HPDE6-E6E7 (cell line): ENCODE results near the gene LAMB1.

Experiments used
- DNase-seq: peaks from one replicate; pipeline ENCODE4 v3.0.0; 2011; ENCODE audit warnings: missing footprints; ENCODE audit errors: extremely low spot score

Gene LAMB1

DNA sequence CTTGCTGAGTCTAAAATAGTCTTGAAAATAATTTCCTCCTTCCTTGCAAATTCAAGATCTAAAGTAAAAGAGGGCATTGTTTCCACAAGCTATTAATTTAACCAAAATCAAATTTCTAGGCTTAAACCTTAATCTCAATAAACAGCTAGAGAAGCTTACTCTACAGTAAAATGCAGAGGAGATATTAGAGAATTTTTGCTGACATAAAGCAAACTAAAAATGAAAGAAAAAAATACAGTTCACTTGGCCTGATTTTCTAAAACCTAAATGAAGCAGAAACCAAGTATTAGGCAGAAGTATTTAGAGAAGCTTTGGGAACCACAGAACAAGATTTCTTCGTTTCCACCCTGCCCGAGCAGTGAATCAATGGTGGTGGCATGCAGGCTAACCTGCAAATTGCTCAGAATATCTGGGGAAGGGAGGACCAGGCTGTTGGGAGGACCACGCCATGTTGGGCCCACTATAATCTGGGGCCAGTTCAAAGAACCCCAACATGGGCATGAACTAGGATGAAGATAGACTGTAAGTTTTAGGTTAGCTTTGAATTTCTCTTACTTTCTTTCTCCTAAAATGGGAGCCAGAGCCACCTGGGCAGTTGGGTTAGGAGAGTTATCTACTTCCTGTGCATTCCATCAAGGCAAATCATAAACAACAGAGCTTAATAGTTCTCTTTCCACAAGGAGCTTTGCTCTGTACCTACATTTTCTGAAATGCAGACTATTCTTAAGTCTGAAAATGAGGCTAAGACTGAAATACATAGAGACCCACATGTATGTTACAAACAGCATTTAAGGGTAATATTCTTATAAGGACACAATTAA is 4.1 kb downstream of the LAMB1 start:
- no peak for DNase-seq

DNA sequence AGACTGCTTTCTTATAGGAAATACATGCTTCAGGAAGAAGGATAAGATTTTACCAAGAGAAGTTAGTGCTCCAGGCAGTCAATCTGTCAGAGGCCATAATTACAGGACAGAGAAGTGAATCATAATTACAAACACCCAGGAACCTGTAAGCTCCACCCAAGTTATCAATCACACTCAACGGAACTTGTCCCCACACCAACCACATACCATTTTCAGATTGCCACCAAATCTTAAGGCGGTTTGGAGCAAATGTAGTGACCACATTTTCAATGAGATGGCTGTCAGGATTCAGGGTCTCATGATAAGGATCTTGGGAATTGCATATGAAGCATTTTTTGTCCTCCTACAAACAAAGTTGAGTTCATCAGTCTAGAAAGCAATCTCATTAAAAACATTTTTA is 4.8 kb downstream of the LAMB1 start:
- no peak for DNase-seq

DNA sequence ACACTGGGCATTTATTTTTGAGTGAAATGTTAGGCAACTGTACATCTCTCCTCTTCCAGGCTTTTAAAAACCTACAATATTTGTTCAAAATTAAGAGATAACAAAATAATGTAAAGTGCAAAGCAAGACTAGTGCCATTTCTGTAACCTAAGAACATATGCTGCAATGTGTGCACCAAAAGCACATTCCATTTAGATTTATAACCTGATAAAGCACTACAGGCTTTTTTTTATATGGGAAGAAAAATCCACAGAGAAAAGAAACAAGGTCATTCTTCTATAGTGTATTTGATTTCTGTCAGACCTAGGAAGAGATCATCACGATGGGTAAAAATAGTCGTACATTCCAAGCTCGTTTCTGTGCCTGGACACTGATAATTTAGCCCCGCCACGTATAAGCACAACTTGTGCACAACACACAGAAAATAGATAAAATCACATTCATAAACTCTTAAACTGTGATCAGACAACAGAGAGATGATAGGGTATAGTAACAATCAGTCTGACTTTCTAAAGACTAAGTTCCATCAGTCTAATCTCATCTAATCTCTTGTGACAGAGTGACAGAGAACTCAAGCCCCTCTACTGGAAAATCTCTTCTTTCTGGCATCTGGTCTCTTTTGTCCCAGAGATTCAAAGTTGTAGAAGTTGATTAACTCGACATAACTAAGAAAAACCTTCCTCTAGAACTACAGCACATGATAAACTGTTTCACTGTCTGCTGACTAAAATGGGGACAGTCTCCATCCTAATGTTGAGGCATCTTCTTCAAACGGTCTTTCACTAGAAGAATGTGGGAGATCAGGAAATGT is 6.7 kb downstream of the LAMB1 start:
- DNase-seq, result no peak

DNA sequence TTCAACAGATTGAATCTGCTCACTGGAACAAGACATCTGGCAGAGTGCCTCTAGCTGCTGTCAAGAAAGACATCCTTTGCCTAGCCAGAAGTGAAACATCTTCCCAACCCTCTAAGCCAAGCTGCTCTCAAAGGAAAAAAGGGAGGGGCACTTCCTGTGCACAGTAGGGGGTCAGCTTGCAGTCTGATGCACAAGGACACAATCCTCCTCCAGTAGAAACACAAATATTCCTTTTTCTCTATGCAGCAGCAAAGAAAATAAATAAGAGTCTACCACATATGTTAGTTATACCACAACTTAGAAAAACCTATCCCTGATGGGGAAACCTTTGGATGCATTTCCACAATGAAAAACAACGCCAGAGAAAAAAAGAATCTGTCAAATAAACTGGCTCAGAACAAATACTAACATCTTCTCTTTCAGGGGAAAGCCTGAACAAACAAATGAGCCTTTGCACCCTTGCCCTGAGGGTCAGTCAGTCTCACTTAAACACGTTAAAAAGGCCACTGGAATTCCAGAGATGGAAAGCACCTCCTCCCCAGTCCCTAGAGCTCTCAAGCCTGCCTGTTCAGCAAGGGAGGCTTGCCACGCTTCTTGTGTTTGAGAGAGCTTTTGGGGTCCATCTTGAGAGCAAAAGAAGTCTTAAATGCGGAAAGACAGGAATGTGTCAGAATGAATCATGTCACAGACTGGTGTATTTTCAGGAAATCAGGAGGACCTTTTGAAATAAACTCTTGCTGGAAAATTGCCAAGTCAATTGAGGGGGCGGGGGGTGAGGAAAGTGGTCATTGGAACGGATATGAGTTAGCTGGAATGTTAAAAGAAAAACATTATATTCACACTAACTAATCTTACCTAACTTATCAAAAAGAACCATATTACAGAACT is 7.5 kb downstream of the LAMB1 start:
- DNase-seq, result no peak

DNA sequence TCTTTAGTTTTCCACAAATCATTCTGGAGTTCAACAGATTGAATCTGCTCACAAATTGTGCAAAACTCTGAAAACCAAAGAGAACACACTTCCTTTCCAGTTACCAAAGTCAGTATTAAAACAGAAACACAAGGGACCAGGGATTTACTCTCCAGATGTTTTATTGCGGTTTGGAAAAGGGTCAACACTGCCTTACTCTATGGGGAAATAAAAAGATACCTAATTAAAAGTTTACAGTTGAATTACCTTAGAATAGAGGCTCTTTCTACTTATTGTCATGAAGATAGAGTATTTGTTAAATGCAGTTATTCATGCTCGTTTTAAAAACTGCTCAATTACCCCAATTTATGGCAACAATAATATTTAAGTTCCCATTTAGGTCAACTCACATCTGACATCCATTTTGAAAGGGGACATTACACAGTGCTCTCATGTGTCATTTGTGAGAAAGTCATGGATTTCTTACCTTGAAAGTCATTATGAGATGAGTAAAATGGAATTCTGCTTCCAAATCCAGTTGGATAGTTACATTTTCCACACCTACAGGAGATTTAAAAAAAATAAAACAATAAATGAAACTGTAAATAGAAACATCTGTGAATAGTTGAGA is 8.4 kb downstream of the LAMB1 start:
- DNase-seq, result no peak

DNA sequence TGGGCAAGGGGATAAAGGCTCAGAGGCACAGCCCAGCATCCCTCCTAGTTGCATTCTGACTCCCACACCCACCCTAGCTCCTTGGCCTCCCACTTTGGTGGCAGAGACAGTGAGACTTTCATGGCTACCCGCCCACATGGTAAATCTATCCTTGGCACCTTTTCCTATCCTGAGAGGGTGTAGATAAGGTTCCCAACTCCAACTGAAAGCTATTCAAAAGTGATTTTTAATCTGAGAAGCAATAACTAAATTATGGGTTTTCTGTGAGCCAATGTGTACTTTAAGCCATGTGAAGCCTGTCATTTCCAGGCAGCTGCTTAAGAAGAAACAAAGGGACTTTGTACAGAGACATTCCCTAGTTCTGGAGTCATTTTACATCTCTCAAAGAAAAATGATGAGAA is 9.1 kb downstream of the LAMB1 start:
- no peak for DNase-seq

DNA sequence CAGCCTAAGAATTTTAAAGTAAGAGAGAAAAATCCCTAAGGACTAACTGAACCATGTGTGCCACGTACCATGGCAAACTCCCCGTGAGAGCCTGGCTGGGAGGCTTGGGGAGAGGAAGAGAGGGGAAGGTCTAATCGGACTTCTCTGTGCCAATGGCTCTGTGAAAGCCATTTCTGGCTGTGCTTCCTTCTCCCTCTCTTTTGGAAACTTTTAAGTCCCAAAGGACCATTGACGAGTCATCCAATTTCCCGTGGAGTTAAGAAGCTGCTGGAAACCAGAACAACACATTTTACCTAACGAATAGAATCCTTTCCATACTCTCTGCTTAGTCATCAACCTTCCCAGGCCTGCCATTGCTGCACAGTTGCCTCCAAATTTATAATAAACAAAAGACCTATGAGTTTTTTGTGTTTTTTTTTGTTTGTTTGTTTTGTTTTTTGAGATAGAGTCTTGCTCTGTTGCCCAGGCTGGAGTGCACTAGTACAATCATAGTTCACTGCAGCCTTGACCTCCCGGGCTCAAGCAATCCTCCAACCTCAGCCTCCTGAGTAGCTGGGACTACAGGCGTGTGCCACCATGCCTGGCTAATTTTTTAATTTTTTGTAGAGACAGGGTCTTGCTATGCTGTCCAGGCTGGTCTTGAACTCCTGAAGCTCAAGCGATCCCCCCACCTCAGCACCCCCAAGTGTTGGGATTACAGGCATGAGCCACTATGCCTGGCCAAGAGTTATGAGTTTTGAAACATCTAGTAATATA is 13.2 kb downstream of the LAMB1 start:
- no peak for DNase-seq

DNA sequence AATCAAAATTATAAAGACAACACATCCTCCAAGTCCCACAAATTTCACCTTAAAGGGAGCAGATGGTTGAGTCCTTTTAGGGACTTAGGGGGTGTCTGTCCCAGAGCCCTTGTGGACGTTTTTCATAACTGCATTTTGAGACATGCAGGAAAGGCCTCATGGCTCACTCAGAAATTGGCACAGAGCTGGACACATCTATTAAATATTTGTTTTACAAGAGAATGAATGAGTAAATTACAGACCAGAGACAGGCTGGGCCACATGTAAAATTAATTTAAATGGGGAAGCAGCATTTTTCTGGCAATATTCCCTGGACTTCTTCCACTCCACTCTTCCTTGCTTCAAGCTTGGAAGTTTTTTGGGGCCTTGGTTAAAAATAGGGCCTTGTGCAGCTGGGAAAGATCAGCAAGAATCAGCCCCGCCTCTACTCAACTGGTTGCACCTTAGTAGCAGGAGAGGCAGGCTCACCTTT is 20.0 kb downstream of the LAMB1 start:
- DNase-seq, result no peak

DNA sequence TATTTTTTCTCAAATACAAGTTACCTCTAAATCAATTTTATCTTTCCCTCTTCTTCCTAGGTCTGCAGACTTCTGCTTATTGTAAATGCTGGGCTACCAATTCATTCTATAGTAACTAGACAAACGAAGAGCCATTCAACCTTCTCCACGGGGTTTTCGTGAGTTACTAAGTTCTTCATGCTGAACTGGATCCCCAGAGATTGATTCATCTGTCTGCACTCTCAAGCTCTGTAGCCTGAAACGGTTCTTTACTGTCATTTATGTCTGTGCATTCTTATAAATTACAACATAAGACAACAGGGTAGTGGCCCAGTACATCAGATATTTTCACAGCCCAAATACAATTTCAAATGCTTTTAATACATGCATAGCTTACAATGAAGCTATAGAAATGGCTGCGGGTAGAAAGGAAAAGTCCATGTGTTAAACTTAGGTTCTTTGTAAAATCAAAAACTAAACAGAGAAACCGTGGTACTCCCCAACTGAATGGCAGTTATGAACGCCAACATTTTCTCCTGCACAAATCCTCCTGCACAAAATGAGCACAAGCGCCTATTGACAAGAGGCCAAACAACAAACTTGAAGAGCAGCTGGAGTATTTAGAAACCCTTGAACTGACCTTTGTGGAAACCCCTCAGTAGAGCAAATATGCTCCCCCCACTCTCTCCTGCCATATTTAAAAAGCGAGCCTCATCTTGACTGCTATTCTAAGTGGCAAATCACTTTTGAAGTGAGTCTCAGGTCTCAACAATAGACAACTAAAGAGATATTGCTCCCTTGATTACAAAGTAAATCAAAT is 20.7 kb downstream of the LAMB1 start:
- DNase-seq, result no peak

DNA sequence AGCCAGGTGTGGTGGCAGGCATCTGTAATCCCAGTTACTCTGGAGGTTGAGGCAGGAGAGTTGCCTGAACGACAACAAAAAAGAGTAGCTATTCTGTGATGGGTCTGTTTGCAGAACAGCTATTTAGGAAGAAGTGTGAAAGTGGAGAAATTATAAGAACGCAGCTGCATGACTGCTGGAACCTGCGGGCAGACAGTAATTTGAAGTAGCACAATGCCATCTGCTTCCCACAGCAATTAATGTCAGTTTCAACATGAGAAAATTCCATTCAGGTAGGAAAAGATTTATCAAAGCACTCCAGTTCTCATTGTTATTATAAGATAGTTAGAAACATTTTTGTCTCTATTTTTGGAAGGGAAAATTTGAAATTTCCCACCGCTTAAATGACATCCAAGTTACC is 21.5 kb downstream of the LAMB1 start:
- no peak for DNase-seq

DNA sequence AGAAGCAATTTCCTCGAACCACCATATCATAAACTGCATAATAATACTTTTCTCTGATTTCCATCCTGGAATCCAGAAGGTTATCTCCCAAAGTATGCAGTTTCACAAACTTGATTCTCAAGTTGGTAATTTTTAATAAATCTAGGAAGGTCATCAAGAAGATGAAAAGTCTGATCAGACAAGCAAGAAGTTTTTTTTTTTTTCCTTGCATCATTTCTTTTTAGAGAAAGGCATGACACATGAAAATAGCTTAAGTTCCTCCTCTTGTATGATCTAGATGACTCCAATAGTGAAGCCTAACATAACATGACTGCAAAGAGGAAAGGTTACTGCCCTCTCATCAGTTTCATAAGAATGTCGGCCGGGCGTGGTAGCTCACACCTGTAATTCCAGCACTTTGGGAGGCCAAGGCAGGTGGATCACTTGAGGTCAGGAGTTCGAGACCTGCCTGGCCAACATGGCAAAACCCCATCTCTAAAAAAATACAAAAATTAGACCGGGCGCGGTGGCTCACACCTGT is 22.2 kb downstream of the LAMB1 start:
- no peak for DNase-seq

DNA sequence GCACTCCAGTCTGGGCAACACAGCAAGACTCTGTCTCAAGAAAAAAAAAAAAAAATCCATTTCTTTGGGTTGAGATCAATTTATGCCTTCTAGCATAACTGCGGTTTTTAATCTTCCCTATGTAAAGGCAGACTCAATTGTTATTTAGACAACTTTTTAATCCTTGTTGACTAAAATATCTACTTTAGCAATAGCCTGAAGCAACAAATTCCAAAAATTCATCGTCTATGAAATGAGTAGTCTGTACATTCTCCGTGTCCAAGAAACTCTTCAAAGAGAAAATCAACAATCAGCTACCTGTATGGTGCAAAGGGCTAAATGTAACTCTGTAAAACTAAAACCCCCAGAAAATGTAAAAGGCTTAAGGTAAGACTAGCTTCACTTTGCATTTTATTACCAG is 22.8 kb downstream of the LAMB1 start:
- no peak for DNase-seq

DNA sequence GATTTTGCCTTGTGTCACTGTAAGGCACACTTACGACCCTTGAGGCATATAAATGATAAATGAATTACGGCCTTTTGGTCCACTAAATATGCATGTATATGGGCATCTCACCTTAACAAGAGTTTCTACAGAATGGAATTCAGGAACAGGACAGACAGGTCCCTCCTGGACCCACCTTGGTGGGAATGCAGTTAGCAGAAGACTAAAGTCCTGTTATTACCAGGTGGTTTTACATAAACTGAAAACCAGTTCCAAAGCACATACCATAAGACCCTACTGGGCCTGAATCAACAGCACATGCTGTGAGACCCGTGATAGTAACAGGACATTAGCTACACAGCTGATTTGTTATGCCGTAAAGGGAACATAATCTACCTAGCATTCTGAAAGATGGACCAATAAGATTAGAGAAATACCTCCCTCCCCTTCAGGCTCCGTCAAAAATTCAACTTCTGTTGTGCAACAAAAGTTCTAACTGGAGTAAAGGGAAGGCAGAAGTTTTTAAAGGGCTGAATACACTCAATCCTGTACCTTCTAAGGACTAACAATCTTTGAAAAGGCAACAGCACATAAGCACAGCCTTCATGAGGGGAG is 24.0 kb downstream of the LAMB1 start:
- DNase-seq, result no peak

DNA sequence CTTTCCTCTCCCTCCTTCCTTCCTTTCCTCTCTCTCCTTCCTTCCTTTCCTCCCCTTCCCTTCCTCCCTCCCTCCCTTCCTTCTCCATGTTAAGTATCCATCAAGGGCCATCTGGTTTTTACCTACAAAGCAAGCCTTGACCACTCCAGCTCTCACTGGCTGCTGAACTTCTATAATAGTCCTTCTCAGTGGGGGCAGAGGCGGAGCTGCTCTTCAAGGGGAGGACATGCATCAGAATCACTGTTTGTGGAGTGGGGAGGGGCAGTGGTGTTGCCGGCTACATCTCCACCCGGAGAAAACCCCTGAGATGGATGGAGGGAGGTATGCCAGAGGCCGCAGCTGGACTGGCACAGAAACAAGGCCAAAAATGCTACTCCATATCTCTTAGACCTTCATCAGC is 25.9 kb downstream of the LAMB1 start:
- DNase-seq, result no peak

DNA sequence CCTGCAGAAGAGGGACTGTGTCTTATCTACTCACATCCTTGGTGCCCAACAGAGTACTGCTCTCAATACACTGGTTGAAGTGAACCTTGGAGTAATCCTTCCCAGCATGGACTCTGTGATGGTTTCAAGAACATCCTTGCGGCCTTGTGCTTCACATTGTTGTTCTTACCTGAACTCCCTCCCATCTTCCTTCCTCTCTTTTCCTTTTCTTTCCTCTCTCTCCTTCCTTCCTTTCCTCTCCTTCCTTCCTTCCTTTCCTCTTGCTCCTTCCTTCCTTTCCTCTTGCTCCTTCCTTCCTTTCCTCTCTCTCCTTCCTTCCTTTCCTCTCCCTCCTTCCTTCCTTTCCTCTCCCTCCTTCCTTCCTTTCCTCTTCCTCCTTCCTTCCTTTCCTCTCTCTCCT is 26.3 kb downstream of the LAMB1 start:
- no peak for DNase-seq

DNA sequence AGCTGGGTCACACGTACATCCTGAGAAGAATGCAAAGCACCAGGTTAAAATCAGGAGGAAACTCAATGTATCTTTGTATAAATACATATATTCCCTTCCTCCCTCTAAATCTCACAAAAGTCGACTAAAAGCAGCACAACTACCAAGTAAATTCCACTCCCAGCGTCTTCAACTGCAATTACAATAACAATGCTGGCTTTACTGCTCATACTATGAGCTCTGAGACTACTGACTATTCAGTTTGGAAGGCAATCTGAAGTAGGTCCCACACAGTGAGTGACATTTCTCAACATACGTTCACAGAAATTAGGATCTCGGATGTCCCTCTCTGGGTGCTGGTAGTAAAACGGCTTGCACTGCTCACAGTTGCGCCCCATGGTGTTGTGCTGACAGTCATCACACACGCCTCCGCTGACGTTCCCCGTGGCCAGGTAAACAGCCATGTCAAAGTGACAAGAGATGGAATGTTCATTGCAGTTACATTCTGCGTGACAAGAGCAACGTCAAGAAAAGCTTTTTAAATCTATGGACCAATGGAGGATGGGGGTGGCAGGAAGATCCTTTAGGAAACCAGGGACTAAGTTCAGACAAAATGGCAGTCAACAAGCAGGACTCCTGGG is 27.5 kb downstream of the LAMB1 start:
- DNase-seq, result no peak

DNA sequence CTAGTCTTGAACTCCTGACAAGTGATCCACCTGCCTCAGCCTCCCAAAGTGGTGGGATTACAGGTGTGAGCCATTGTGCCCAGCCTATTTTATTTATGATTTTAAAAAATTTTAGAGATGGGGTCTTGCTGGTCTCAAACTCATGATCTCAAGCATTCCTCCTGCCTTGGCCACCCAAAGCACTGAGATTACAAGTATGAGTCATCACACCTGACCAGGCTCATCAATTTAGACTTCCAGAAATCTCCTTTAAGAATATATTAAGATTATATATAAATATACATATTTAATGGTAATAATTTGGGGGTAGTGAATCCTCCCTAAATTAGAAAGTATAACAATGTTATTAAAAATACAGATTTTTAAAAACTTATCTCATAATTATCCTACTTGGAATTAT is 29.1 kb downstream of the LAMB1 start:
- no peak for DNase-seq

DNA sequence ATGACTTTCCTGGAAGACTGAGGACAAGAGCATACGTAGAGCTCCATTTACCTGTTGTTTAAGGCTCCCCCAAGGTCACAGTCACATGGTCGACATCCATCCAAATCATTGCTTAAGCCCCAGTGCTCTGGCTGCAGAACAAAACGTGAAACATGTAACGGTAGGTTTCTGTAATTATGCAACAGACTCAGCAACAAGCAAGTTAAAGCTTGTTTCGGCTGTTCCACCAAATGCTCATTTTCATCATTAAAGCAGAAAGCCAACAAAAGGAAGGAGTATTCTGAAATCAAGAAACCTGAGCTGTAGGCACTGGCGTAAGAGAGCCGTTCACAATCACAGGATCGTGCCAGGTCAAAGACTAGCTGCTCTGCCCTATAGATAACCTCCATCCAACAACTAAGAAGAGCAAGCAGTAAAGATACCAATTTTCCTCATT is 30.0 kb downstream of the LAMB1 start:
- DNase-seq, result no peak

DNA sequence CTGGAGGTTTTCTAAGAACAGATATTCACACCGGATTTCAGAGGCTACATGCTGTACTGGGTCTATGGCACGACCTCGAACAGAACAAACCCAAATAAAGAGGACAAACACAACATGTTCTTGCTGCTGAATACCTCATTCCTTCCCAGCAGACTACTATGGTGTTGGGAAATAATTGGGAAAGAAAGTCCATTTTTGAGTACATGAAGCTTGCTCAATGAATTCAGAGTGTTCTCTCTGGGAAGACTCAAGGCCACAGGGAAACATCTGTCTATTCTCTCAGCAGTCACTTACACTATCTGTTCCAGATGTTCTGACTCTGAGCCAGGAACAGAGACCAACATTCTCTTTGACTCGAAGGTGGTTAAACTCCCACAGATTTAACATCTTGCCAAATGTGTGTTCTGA is 30.9 kb downstream of the LAMB1 start:
- no peak for DNase-seq
